ENCODE results near the gene PCBP3. TPM values are rescaled to one million over a fixed set of nuclear protein-coding genes. Genes with fewer than 3 reads are reported as not detected.
"Not testable (repeated sequence)": the region's sequence is repeated elsewhere in the genome, so short reads cannot be mapped to it uniquely, and the experiment has no call there.

The PCBP3 gene
- total RNA-seq, 4 donors from 2014 or later: 0.77 to 8.6 (median 3.2) TPM; not detected in 1

DNA sequence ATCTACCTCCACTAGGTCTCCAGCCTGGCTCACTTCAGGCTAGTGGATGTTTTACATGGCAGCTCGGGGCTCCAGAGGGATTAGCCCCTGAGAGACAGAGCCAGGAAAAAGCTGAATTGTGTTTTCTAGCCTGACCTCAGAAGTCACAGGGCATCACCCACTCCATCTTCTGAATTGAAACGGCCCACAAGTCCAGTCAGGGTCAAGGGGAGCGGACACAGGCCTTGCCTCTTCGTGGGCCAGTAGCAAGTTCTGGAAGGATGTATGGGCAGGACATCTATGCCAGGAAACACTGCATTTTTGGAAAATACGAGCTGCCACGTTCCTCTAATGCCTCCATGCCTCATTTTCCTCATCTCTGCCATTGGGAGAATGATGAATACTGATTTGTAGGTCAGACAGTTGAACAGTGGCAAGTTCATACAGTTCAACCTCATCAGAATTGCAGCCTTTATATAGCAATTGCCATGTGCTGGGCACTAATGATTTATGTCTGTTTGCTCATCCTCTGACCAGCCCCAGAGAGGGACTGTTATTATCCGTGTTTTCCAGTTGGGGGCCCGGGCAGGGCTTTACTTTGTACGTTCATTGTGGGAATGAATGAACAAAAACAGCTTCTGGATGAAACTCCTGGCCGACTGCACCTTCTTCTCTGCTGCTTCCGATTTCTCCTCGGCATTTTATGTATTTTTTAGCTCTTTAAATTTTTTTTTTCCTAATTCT lies 23.2 kb upstream of the PCBP3 start:
- no peaks in the 10 kb centered on the region for H3K4me1 ChIP-seq
- H3K27me3 ChIP-seq: no peaks in the 10 kb centered on the region
- no peak overlapping the region for H3K4me3 ChIP-seq
- intact Hi-C loops (cut with DNase I; ENCODE audit: low total_unique reads): no loop called here
- no peaks in the 10 kb centered on the region for H3K9me3 ChIP-seq
- H3K36me3 ChIP-seq: no peaks in the 10 kb centered on the region
- TF ChIP-seq, protein P1, sequence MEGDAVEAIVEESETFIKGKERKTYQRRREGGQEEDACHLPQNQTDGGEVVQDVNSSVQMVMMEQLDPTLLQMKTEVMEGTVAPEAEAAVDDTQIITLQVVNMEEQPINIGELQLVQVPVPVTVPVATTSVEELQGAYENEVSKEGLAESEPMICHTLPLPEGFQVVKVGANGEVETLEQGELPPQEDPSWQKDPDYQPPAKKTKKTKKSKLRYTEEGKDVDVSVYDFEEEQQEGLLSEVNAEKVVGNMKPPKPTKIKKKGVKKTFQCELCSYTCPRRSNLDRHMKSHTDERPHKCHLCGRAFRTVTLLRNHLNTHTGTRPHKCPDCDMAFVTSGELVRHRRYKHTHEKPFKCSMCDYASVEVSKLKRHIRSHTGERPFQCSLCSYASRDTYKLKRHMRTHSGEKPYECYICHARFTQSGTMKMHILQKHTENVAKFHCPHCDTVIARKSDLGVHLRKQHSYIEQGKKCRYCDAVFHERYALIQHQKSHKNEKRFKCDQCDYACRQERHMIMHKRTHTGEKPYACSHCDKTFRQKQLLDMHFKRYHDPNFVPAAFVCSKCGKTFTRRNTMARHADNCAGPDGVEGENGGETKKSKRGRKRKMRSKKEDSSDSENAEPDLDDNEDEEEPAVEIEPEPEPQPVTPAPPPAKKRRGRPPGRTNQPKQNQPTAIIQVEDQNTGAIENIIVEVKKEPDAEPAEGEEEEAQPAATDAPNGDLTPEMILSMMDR (IDR thresholded peaks at IDR 0.05): no peak
- TF ChIP-seq POLR2A (IDR thresholded peaks at IDR 0.05): no peak
- H3K27ac ChIP-seq: no peak overlapping the region
- no peak for DNase-seq

DNA sequence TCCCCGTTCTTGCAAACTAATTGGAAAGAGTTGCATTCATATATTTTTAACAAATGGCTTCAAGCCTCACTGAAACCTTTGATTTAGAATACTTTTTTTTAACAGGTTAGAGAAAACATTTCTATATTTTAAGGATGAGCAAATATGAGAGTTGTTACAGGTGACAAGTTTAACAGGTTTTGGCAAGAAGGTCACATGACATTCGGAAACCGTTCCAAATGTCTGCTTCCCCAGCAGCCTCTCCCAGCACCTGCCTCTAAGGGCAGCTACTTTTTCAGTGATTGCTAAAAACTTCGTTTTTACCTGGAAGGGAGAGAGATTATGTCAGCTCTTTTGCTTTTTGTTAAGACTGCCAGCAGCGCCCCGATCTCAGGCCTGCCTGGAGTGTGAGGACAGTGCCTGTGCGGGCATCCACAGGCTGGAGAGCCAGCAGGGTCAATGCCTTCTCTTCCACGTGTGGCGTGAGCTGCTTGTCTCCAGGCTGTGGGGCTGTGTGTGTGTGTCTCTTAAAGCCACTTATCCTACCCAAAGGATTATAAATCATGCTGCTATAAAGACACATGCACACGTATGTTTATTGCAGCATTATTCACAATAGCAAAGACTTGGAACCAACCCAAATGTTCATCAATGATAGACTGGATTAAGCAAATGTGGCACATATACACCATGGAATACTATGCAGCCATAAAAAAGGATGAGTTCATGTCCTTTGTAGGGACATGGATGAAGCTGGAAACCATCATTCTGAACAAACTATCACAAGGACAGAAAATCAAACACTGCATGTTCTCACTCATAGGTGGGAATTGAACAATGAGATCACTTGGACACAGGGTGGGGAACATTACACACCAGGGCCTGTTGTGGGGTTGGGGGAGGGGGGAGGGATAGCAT lies 21.8 kb upstream of the PCBP3 start:
- H3K4me1 ChIP-seq; H3K27me3 ChIP-seq; H3K27ac ChIP-seq; H3K4me3 ChIP-seq; H3K9me3 ChIP-seq; DNase-seq; H3K36me3 ChIP-seq; intact Hi-C loops (cut with DNase I; ENCODE audit: low total_unique reads): not testable (repeated sequence)

DNA sequence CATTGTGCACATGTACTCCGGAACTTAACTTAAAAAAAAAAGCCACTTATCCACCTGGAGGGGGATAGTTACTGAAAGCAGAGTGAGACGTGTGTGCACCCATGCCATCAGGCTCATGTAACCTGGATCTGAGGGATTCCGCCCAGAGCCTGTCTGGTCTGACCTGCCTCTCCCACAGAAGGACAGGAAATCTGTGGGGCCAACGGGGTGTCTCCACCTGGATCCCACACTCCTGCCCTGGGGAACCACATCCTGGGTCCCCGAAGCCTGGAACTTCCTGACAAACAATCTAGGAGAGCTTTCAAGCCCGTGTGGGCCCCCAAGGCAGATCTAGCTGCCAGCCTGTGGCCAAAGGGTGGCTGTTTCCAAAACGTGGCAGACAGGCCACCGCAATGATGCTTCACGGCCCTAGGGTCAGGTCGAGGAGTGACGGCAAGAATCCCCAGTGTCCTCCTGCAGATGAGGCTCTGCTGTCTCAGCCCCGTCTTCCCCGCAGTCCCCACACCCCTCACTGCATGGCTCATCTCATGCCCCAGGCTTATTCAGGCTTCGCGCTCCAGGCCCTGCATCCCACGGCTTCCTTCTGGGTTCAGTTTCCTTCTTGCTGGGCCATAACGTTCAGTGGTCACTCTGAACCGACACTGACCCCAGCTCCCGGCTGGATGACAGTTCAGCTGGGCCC lies 21.0 kb upstream of the PCBP3 start:
- TF ChIP-seq, protein P1 (IDR thresholded peaks at IDR 0.05): no peak
- TF ChIP-seq POLR2A (IDR thresholded peaks at IDR 0.05): no peak
- H3K27me3 ChIP-seq: no peaks in the 10 kb centered on the region

DNA sequence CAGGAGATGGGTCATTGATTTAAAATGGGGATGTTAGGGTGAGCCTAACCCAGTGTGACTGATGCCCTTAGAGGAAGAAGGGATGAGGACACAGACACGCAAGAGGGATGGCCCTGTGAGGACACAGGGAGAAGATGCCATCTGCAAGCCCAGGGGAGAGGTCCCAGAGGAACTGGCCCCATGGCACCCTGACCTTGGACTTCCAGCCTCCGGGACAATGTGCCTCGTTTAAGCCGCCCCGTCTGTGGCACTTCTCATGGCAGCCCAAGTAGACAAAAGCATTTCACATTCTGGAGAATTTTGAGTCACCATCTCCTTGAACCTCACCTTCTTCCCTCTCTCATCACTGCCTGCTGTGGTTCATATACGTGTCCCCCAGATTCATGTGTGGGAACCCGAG lies 20.1 kb upstream of the PCBP3 start:
- Histone ChIP-seq H3K27ac (no peak overlapping the region), H3K4me1 (no peaks in the 10 kb centered on the region), H3K4me3 (no peak overlapping the region), H3K36me3 (no peaks in the 10 kb centered on the region), H3K9me3 (no peaks in the 10 kb centered on the region), H3K27me3 (no peaks in the 10 kb centered on the region)
- intact Hi-C loops (cut with DNase I; ENCODE audit: low total_unique reads): no loop called here
- no peak for DNase-seq
- TF ChIP-seq POLR2A (IDR thresholded peaks at IDR 0.05): no peak
- TF ChIP-seq, protein P1 (IDR thresholded peaks at IDR 0.05): no peak

More for the DNA sequence above, 21.0 kb upstream of the PCBP3 start:
- no peaks in the 10 kb centered on the region for H3K36me3 ChIP-seq
- DNase-seq: no peak
- intact Hi-C loops (cut with DNase I; ENCODE audit: low total_unique reads): no loop called here
- no peaks in the 10 kb centered on the region for H3K9me3 ChIP-seq
- no peak overlapping the region for H3K27ac ChIP-seq
- no peaks in the 10 kb centered on the region for H3K4me1 ChIP-seq
- H3K4me3 ChIP-seq: no peak overlapping the region

DNA sequence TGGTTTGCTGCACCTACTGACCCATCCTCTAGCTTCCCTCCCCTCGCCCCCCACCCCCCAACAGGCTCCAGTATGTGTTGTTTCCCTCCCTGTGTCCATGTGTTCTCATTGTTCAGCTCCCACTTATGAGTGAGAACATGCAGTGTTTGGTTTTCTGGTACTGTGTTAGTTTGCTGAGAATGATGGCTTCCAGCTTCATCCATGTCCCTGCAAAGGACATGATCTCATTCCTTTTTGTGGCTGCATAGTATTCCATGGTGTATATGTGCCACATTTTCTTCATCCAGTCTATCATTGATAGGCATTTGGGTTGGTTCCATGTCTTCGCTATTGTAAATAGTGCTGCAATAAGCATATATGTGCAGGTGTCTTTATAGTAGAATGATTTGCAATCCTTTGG lies 17.4 kb upstream of the PCBP3 start:
- H3K4me3 ChIP-seq; DNase-seq; H3K27me3 ChIP-seq; H3K36me3 ChIP-seq; H3K4me1 ChIP-seq; H3K27ac ChIP-seq; intact Hi-C loops (cut with DNase I; ENCODE audit: low total_unique reads); H3K9me3 ChIP-seq: not testable (repeated sequence)
